ENCODE measurements around the gene SIAH1.

GRCh38 chr16:48392407-48392806 lies 7.2 kb upstream of the SIAH1 start:
- TF ChIP-seq, protein P1, sequence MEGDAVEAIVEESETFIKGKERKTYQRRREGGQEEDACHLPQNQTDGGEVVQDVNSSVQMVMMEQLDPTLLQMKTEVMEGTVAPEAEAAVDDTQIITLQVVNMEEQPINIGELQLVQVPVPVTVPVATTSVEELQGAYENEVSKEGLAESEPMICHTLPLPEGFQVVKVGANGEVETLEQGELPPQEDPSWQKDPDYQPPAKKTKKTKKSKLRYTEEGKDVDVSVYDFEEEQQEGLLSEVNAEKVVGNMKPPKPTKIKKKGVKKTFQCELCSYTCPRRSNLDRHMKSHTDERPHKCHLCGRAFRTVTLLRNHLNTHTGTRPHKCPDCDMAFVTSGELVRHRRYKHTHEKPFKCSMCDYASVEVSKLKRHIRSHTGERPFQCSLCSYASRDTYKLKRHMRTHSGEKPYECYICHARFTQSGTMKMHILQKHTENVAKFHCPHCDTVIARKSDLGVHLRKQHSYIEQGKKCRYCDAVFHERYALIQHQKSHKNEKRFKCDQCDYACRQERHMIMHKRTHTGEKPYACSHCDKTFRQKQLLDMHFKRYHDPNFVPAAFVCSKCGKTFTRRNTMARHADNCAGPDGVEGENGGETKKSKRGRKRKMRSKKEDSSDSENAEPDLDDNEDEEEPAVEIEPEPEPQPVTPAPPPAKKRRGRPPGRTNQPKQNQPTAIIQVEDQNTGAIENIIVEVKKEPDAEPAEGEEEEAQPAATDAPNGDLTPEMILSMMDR (conservative IDR thresholded peaks at IDR 0.05 in 1 of 2, IDR thresholded peaks at IDR 0.05 in 1 of 2; ENCODE audit: extremely low read depth in 1 of 2, insufficient read depth in 1 of 2, low read depth in 1 of 2, low read length in 2 of 2): no peak
- TF ChIP-seq EZH2 (IDR thresholded peaks at IDR 0.05; ENCODE audit: borderline replicate concordance, low read length): no peak

Measured in mammary epithelial cell (primary cell).